Neuronal stem cell (in vitro differentiated cells): ENCODE measurements around the gene ZAP70.
A peak's percentile ranks its signal among the peaks of the same experiment; 100 is the strongest.

Experiments used
- DNase-seq: peaks from one replicate; pipeline ENCODE4 v3.0.0-alpha.2; 2013; ENCODE audit warnings: low spot score
- H2AFZ ChIP-seq: one replicate; pipeline ENCODE4 v1.6.1; 2013; ENCODE audit warnings: mild to moderate bottlenecking, low read length, inconsistent platforms
- H2AK5ac ChIP-seq: 2 replicates; pipeline ENCODE4 v1.6.1; 2013; ENCODE audit warnings: low read depth, mild to moderate bottlenecking, inconsistent platforms, low read length, moderate library complexity, mixed read lengths
- H2BK120ac ChIP-seq: 2 replicates; pipeline ENCODE4 v1.6.1; 2013; ENCODE audit warnings: low read depth, mild to moderate bottlenecking, inconsistent platforms, low read length, moderate library complexity, mixed read lengths
- H2BK12ac ChIP-seq: one replicate; pipeline ENCODE4 v1.6.1; 2013; ENCODE audit warnings: low read length, inconsistent platforms
- H2BK15ac ChIP-seq: 2 replicates; pipeline ENCODE4 v1.6.1; 2013; ENCODE audit warnings: mild to moderate bottlenecking, low read length, inconsistent platforms, mixed read lengths
- H2BK5ac ChIP-seq: one replicate; pipeline ENCODE4 v1.6.1; 2013; ENCODE audit warnings: inconsistent platforms, mild to moderate bottlenecking, low read length, moderate library complexity
- H3K14ac ChIP-seq: one replicate; pipeline ENCODE4 v1.6.1; 2013; ENCODE audit warnings: low read length, inconsistent platforms
- H3K18ac ChIP-seq: 2 replicates; pipeline ENCODE4 v1.6.1; 2013; ENCODE audit warnings: low read length, inconsistent platforms
- H3K23ac ChIP-seq: 2 replicates; pipeline ENCODE4 v1.6.1; 2013; ENCODE audit warnings: low read depth, mild to moderate bottlenecking, mixed read lengths, low read length, inconsistent platforms; ENCODE audit not compliant: poor library complexity
- H3K27ac ChIP-seq: replicated peaks from 3 replicates; pipeline ENCODE4 v1.5.1; 2013; ENCODE audit warnings: low read length, inconsistent platforms
- H3K27me3 ChIP-seq, 3 experiments: 2 replicates each; pipeline ENCODE4 v1.6.1; 2013; ENCODE audit warnings: low read length in 3 of 3, mild to moderate bottlenecking in 2 of 3, inconsistent platforms in 1 of 3, low read depth in 1 of 3, mixed read lengths in 1 of 3, moderate library complexity in 1 of 3; ENCODE audit not compliant: control insufficient read depth in 3 of 3, insufficient read depth in 3 of 3
- H3K36me3 ChIP-seq, 2 donors: replicated peaks in 1 of 2; 2 replicates each; pipeline ENCODE4 v1.6.1; 2013; ENCODE audit warnings: low read length in 2 of 2; ENCODE audit not compliant: control insufficient read depth in 2 of 2, insufficient read depth in 2 of 2
- H3K4ac ChIP-seq: 2 replicates; pipeline ENCODE4 v1.6.1; 2013; ENCODE audit warnings: inconsistent platforms, mild to moderate bottlenecking, low read length, moderate library complexity
- H3K4me1 ChIP-seq, 2 donors: 1 replicate in 1 of 2; 2 replicates in 1 of 2; pipeline ENCODE4 v1.6.1; 2013; ENCODE audit warnings: low read length in 2 of 2, low read depth in 1 of 2; ENCODE audit not compliant: control insufficient read depth in 2 of 2, insufficient read depth in 1 of 2
- H3K4me2 ChIP-seq: one replicate; pipeline ENCODE4 v1.6.1; 2013; ENCODE audit warnings: mild to moderate bottlenecking, low read length, inconsistent platforms; ENCODE audit not compliant: insufficient read depth, poor library complexity, severe bottlenecking
- H3K4me3 ChIP-seq, 2 donors: 2 replicates each; pipeline ENCODE4 v1.5.1; 2013; ENCODE audit warnings: low read length in 2 of 2, mild to moderate bottlenecking in 2 of 2, inconsistent platforms in 1 of 2, moderate library complexity in 1 of 2
- H3K79me1 ChIP-seq: one replicate; pipeline ENCODE4 v1.6.1; 2013; ENCODE audit warnings: low read depth, mild to moderate bottlenecking, inconsistent platforms, low read length, moderate library complexity
- H3K9ac ChIP-seq: one replicate; pipeline ENCODE4 v1.6.1; 2013; ENCODE audit warnings: mild to moderate bottlenecking, low read depth, low read length, inconsistent platforms; ENCODE audit not compliant: poor library complexity
- H3K9me3 ChIP-seq, 2 donors: replicated peaks in 1 of 2; 2 replicates each; pipeline versions ENCODE3 to v1.6.1; 2013; ENCODE audit warnings: low read length in 2 of 2, mild to moderate bottlenecking in 2 of 2, inconsistent platforms in 1 of 2, low read depth in 1 of 2, mixed read lengths in 1 of 2, moderate library complexity in 1 of 2; ENCODE audit not compliant: control insufficient read depth in 2 of 2, insufficient read depth in 1 of 2
- H4K8ac ChIP-seq: one replicate; pipeline ENCODE4 v1.6.1; 2013; ENCODE audit warnings: low read depth, mild to moderate bottlenecking, inconsistent platforms, low read length, moderate library complexity
- H4K91ac ChIP-seq: one replicate; pipeline ENCODE4 v1.6.1; 2013; ENCODE audit warnings: low read length, low read depth, mild to moderate bottlenecking, inconsistent platforms; ENCODE audit not compliant: poor library complexity
- WGBS, 2 donors: extraction: QIAGEN DNeasy Blood & Tissue Kit; methylation state at CpG; one replicate each; pipeline ENCODE4 v1.1.7; 2013; ENCODE audit warnings: missing lambda C conversion rate in 2 of 2, mixed read lengths in 1 of 2; ENCODE audit not compliant: insufficient read length in 2 of 2, insufficient replicate concordance in 1 of 2; ENCODE audit errors: extremely low coverage in 2 of 2; 5-methylcytosine and 5-hydroxymethylcytosine counted together

Gene ZAP70

DNA sequence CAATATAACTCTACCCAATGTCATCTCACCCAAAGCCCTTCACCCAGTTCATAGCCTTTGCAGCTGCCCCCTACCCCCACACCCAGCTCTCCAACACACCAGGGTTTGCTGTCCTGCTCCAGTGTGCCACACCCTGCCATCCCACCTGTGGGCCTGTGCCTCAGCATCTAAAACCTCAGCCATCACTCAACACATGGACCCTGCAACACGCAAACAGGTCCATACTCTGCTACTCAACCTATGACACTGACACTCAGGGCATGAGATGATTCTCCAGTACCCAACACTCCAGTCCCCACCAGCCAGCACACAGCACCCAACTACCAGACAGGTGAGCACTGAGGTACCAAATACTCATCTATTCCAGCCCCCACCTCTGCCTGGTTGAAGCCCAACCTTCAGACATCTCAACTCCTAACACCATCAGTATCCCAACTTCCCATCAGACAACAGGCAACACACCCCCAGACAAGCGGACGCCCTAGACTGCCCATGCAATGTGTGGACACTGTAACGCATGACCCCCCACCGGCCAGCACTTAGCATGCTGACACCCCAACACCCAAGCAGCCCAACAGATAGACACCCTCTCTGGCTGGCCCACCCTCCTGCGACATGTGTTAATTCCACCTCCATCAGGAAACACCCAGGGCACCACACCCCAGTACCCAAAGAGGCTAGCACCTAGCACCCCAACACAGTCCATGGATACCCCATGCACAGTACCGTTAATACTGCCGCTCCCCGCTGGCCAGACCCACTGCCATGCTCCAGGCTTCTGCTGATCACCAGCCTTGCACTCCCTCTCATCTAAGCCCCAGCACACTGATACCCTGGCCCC, 25.0 kb downstream of the ZAP70 start:
- H3K9me3 ChIP-seq = peaks cover 0 to 2% of the 10 kb centered on the region in 2 donors
- H4K91ac ChIP-seq = no peak overlapping the region
- no peak overlapping the region for H2AFZ ChIP-seq
- peak overlapping the region; percentile 92 for H3K14ac ChIP-seq
- H3K79me1 ChIP-seq = peaks cover 2% of the 10 kb centered on the region
- no peak overlapping the region for H2BK15ac ChIP-seq
- WGBS, 2 donors = no CpG with 5 or more reads among the region's 9 CpGs
- no peak overlapping the region for H2BK12ac ChIP-seq
- H3K27me3 ChIP-seq = no peaks in the 10 kb centered on the region
- no peak overlapping the region for H3K4ac ChIP-seq
- no peak overlapping the region for H3K27ac ChIP-seq
- no peak overlapping the region for H2BK5ac ChIP-seq
- H3K4me2 ChIP-seq = no peak overlapping the region
- no peaks in the 10 kb centered on the region for H3K36me3 ChIP-seq
- H2BK120ac ChIP-seq = no peak overlapping the region
- H3K23ac ChIP-seq = no peak overlapping the region
- no peak overlapping the region for H3K18ac ChIP-seq
- peaks cover 0 to 1% of the 10 kb centered on the region in 2 donors for H3K4me1 ChIP-seq
- H2AK5ac ChIP-seq = peak overlapping the region; percentile 86
- peak overlapping the region in 1 of 2 donors; percentile 34 for H3K4me3 ChIP-seq
- no peak overlapping the region for H3K9ac ChIP-seq
- DNase-seq = no peak
- no peak overlapping the region for H4K8ac ChIP-seq

DNA sequence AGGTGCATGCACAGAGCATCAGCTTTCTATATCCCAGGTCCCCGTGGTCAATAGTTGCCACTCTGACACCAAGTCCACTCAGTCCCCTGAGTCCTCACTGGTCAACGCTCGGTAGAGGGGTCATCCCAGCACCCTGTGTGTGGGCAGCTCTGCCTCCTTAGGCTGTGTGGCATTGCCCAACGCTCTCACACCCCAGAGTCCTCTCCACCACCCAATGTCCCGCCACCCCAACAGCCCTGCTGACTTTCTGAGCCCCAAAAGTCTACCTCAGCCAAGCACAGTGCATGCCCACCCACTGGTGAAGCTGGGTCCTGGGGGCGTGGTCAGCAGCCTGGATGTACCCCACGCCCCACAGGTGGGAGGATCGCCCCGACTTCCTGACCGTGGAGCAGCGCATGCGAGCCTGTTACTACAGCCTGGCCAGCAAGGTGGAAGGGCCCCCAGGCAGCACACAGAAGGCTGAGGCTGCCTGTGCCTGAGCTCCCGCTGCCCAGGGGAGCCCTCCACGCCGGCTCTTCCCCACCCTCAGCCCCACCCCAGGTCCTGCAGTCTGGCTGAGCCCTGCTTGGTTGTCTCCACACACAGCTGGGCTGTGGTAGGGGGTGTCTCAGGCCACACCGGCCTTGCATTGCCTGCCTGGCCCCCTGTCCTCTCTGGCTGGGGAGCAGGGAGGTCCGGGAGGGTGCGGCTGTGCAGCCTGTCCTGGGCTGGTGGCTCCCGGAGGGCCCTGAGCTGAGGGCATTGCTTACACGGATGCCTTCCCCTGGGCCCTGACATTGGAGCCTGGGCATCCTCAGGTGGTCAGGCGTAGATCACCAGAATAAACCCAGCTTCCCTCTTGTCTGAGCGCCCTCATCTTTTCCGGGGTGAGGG, 25.9 kb downstream of the ZAP70 start:
- H3K4me2 ChIP-seq = no peak overlapping the region
- no peak overlapping the region for H4K8ac ChIP-seq
- H3K4me1 ChIP-seq = peaks cover 0 to 1% of the 10 kb centered on the region in 2 donors
- H3K36me3 ChIP-seq = peaks cover 0 to 5% of the 10 kb centered on the region in 2 donors
- H3K4me3 ChIP-seq = no peak overlapping the region
- peaks cover under 1% of the 10 kb centered on the region for H3K79me1 ChIP-seq
- no peak overlapping the region for H4K91ac ChIP-seq
- no peak overlapping the region for H2BK15ac ChIP-seq
- no peak overlapping the region for H3K9ac ChIP-seq
- peak overlapping the region; percentile 29 for H3K23ac ChIP-seq
- no peak overlapping the region for H2AFZ ChIP-seq
- H2BK12ac ChIP-seq = no peak overlapping the region
- H2BK5ac ChIP-seq = no peak overlapping the region
- H2AK5ac ChIP-seq = peak overlapping the region; percentile 86
- no peak for DNase-seq
- H3K27ac ChIP-seq = no peak overlapping the region
- H3K14ac ChIP-seq = no peak overlapping the region
- no peaks in the 10 kb centered on the region for H3K27me3 ChIP-seq
- peak overlapping the region; percentile 40 for H3K18ac ChIP-seq
- WGBS, 2 donors = no CpG with 5 or more reads among the region's 23 CpGs
- H3K9me3 ChIP-seq = peaks cover 0 to 2% of the 10 kb centered on the region in 2 donors
- H3K4ac ChIP-seq = no peak overlapping the region
- H2BK120ac ChIP-seq = peak overlapping the region; percentile 19

DNA sequence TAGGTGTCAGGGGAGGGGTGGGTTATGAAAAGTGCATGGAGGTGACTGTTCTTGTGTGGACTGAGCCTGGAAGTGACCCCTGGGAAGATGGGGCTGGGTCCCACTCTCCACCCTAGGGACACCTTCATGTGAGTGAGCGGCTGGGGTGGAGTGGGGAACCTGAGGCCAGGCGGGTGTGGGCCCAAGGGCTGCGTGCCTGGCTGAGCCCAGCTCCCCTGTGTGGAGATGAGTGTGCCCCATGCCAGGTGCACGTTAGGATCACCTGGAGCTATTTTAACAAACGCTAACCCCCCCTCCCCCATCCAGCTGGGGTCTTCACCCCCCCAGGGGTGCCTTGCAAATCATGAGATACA, 26.5 kb downstream of the ZAP70 start:
- Histone ChIP-seq H2BK5ac (no peak overlapping the region), H3K4ac (no peak overlapping the region), H4K91ac (no peak overlapping the region), H3K36me3 (peaks cover 0 to 5% of the 10 kb centered on the region in 2 donors), H3K9ac (no peak overlapping the region), H2AFZ (no peak overlapping the region), H3K27ac (no peak overlapping the region), H4K8ac (no peak overlapping the region), H3K27me3 (no peaks in the 10 kb centered on the region), H3K4me1 (peaks cover 0 to 1% of the 10 kb centered on the region in 2 donors), H3K79me1 (no peaks in the 10 kb centered on the region), H3K14ac (no peak overlapping the region), H2AK5ac (peak overlapping the region; percentile 86), H3K4me2 (no peak overlapping the region), H2BK120ac (no peak overlapping the region), H3K18ac (no peak overlapping the region), H3K9me3 (peaks cover 0 to 2% of the 10 kb centered on the region in 2 donors), H2BK15ac (no peak overlapping the region), H2BK12ac (no peak overlapping the region), H3K4me3 (no peak overlapping the region), H3K23ac (no peak overlapping the region)
- no CpG with 5 or more reads among the region's 5 CpGs for WGBS, 2 donors
- no peak for DNase-seq
